Stomach smooth muscle (tissue), 2 donors: ENCODE measurements around the gene PIP4K2A.

Source experiments
- H3K27ac ChIP-seq: one replicate; pipeline ENCODE4 v1.7.0; 2013; ENCODE audit warnings: mild to moderate bottlenecking, low read length, inconsistent platforms
- H3K27me3 ChIP-seq, 2 donors: one replicate each; pipeline ENCODE4 v1.7.0; 2013; ENCODE audit warnings: low read length in 2 of 2; ENCODE audit not compliant: insufficient read depth in 2 of 2, control insufficient read depth in 1 of 2
- H3K36me3 ChIP-seq, 2 donors: one replicate each; pipeline ENCODE4 v1.7.0; 2013; ENCODE audit warnings: low read length in 2 of 2; ENCODE audit not compliant: control insufficient read depth in 2 of 2, insufficient read depth in 2 of 2
- H3K4me1 ChIP-seq: one replicate; pipeline ENCODE4 v1.7.0; 2013; ENCODE audit warnings: low read length; ENCODE audit not compliant: control insufficient read depth, insufficient read depth
- H3K4me3 ChIP-seq, 2 donors: one replicate each; pipeline ENCODE4 v1.7.0; 2013; ENCODE audit warnings: low read length in 2 of 2
- H3K9ac ChIP-seq, 2 donors: one replicate each; pipeline ENCODE4 v1.7.0; 2013; ENCODE audit warnings: low read length in 2 of 2, mild to moderate bottlenecking in 1 of 2
- H3K9me3 ChIP-seq, 2 donors: one replicate each; pipeline ENCODE4 v1.7.0; 2013; ENCODE audit warnings: low read length in 2 of 2; ENCODE audit not compliant: control insufficient read depth in 2 of 2
- donor health status: healthy.
- donor health status: Pancreatic carcinoma.

PIP4K2A gene

DNA sequence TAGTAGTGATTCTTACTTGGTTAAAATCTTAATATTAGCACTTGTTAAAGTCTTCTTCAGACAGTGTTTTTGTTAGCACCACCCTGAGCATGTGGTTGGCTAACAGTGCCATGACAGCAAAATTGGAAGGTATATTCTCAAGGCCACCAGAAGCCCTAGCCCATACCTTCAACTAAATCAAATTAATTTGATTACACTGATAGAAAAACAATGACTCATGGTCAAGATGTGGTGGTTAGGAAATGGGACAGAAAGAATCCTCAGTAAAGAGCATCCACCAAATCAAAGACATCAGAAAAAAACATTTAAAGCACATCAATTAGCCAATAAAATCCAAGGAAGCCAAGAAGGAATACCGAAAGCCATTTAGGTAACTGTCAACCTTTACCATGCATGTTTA, 75.5 kb downstream of the PIP4K2A start:
- Histone ChIP-seq H3K27me3 (no peaks in the 10 kb centered on the region), H3K4me1 (no peaks in the 10 kb centered on the region), H3K36me3 (no peaks in the 10 kb centered on the region)

GRCh38 chr10:22637491-22637890, 76.9 kb downstream of the PIP4K2A start:
- Histone ChIP-seq H3K36me3 (no peaks in the 10 kb centered on the region), H3K27ac (no peak overlapping the region), H3K9ac (no peak overlapping the region), H3K4me1 (no peaks in the 10 kb centered on the region), H3K9me3 (no peaks in the 10 kb centered on the region), H3K27me3 (no peaks in the 10 kb centered on the region), H3K4me3 (no peak overlapping the region)

More for the DNA sequence above, 75.5 kb downstream of the PIP4K2A start:
- Histone ChIP-seq H3K4me3 (no peak overlapping the region), H3K27ac (no peak overlapping the region), H3K9me3 (no peaks in the 10 kb centered on the region), H3K9ac (no peak overlapping the region)

DNA sequence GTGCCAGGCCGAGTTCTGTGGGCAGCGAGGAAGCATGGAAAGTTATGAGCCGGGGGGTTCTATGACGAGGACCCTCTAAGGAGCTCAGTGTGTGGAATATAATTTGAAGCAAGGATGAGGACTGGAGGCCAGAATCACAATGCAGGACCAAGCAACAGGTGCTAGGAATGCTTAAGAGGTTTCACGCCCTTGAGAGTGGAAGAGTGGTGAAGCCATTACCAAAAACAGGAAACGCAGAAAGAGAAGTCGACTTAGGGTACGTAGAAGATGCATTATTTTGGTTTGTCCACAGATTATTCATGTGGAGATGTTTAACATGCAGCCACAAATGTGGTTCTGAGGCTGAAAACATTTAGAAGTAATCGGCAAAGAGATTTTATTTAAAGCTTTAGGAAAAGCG, 78.7 kb downstream of the PIP4K2A start:
- H3K4me3 ChIP-seq = no peak overlapping the region
- H3K9me3 ChIP-seq = no peaks in the 10 kb centered on the region
- no peaks in the 10 kb centered on the region for H3K27me3 ChIP-seq
- H3K4me1 ChIP-seq = no peaks in the 10 kb centered on the region
- H3K36me3 ChIP-seq = no peaks in the 10 kb centered on the region
- no peak overlapping the region for H3K27ac ChIP-seq
- no peak overlapping the region for H3K9ac ChIP-seq

DNA sequence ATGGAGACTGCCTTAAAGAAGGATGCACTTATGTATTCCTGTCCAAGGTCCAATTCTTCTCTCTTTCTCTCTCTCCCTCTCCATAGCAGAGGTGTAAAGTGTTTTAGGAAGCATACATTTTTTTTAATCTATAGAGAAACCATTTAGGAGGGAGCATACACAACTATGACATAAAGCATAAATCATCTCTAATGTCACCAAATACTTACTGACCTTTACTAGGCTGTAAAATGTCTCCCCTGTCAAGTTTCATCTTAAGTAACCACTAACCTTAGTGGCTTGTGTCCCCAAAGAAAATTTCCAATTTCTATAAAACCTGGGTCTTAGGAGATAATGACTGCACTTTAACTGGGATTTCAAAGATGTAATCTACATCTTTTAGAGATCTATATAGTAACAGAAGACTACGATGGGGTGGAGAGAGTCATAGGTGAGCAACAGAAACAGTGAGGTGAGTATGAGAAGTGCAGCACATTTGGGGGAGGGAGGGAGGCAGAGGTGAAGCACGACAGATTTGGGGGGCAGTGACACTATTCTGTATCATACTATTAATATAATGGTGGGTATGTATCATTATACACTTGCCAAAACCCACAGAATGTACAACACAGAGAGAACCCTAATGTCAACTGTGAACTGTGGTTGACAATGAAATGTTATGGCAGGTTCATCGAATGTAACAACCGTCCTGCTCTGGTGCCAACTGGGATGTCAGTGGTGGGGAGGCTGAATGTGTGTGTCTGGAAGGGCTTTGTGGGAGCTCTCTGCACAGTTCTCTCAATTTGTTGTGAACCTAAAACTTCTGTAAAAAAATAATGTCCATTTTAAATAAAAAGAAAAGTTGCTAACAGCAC, 79.5 kb downstream of the PIP4K2A start:
- Histone ChIP-seq H3K4me3 (no peak overlapping the region), H3K9me3 (no peaks in the 10 kb centered on the region), H3K27me3 (no peaks in the 10 kb centered on the region), H3K9ac (no peak overlapping the region), H3K4me1 (no peaks in the 10 kb centered on the region), H3K27ac (no peak overlapping the region), H3K36me3 (no peaks in the 10 kb centered on the region)

- no peaks in the 10 kb centered on the region for H3K36me3 ChIP-seq
- no peaks in the 10 kb centered on the region for H3K9me3 ChIP-seq
- no peak overlapping the region for H3K9ac ChIP-seq
- H3K27me3 ChIP-seq = no peaks in the 10 kb centered on the region
- no peak overlapping the region for H3K4me3 ChIP-seq
- H3K4me1 ChIP-seq = no peaks in the 10 kb centered on the region
- no peak overlapping the region for H3K27ac ChIP-seq
These were observed 80.3 kb downstream of the PIP4K2A start for GRCh38 chr10:22634093-22634492.

GRCh38 chr10:22633528-22633927, 80.8 kb downstream of the PIP4K2A start:
- Histone ChIP-seq H3K9ac (no peak overlapping the region), H3K4me1 (no peaks in the 10 kb centered on the region), H3K27ac (no peak overlapping the region)

GRCh38 chr10:22633106-22633505, 81.3 kb downstream of the PIP4K2A start:
- Histone ChIP-seq H3K9ac (no peak overlapping the region), H3K9me3 (no peaks in the 10 kb centered on the region), H3K4me1 (no peaks in the 10 kb centered on the region), H3K27me3 (no peaks in the 10 kb centered on the region), H3K36me3 (no peaks in the 10 kb centered on the region), H3K27ac (no peak overlapping the region), H3K4me3 (no peak overlapping the region)

More at GRCh38 chr10:22633528-22633927, 80.8 kb downstream of the PIP4K2A start:
- no peaks in the 10 kb centered on the region for H3K9me3 ChIP-seq
- no peaks in the 10 kb centered on the region for H3K27me3 ChIP-seq
- H3K4me3 ChIP-seq = no peak overlapping the region
- no peaks in the 10 kb centered on the region for H3K36me3 ChIP-seq

DNA sequence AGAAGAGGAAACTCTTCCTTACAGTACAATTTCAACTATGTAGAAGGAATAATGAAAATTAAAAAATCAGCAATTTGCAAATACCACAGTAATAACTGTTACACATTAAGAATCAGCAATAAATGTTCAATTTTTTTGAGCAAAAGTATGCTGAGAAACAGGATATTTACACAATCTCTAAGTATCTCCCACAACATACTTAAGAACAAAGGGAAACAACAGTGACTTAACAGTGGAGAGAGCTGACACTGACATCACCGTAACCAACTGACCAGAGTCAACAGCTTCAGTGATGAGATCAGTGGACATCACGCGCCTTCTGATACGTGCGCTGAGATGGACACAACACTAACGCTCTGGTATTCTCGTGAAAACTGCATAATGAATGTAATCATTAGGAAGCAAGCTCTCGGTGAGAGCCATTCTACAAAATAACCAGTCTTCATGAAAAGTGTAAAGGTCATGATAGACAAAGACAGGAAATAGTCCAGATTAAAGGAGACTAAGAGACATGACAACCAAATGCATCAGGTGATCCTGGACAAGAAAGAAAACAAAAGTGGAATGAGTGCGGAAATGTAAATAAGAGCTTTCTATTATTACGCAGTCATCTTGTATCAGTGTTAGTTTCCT, 82.6 kb downstream of the PIP4K2A start:
- Histone ChIP-seq H3K27ac (no peak overlapping the region), H3K36me3 (no peaks in the 10 kb centered on the region), H3K9me3 (no peaks in the 10 kb centered on the region), H3K9ac (no peak overlapping the region), H3K4me1 (no peaks in the 10 kb centered on the region), H3K4me3 (no peak overlapping the region), H3K27me3 (no peaks in the 10 kb centered on the region)

GRCh38 chr10:22631185-22631584, 83.2 kb downstream of the PIP4K2A start:
- Histone ChIP-seq H3K4me3 (no peak overlapping the region), H3K36me3 (no peaks in the 10 kb centered on the region), H3K27me3 (no peaks in the 10 kb centered on the region), H3K9me3 (no peaks in the 10 kb centered on the region), H3K27ac (no peak overlapping the region), H3K9ac (no peak overlapping the region), H3K4me1 (no peaks in the 10 kb centered on the region)

- no peak overlapping the region for H3K9ac ChIP-seq
- H3K27ac ChIP-seq = no peak overlapping the region
These were observed 83.9 kb downstream of the PIP4K2A start for GRCh38 chr10:22630234-22631174.

More at GRCh38 chr10:22630234-22631174, 83.9 kb downstream of the PIP4K2A start:
- no peak overlapping the region for H3K4me3 ChIP-seq
- no peaks in the 10 kb centered on the region for H3K27me3 ChIP-seq
- no peaks in the 10 kb centered on the region for H3K9me3 ChIP-seq
- H3K4me1 ChIP-seq = no peaks in the 10 kb centered on the region
- H3K36me3 ChIP-seq = no peaks in the 10 kb centered on the region
